ENCODE results near the gene PPIL1. TPM values are rescaled to one million over a fixed set of nuclear protein-coding genes. Genes with fewer than 3 reads are reported as not detected.
A peak's percentile ranks its signal among the peaks of the same experiment; 100 is the strongest.

The PPIL1 gene
- total and polyA plus RNA-seq, 2 of the 4 experiments (the other 2 are of a cell fraction): 28.4 to 58.4 TPM

GRCh38 chr6:36862164-36862847 lies 12.3 kb downstream of the PPIL1 start:
- 100% methylated on average over 3 of the region's 8 CpGs; no CpG with 5 or more reads in 1 of the 2 experiments for WGBS, 2 experiments (ENCODE audit: extremely low coverage in 2 of 2, insufficient read length in 1 of 2)
- ATAC-seq (ENCODE audit: low read depth) (no peak), DNase-seq (no peak)
- ChIA-PET POLR2A (ENCODE audit: unreplicated experiment) (no interaction called here), CTCF (no interaction called here)
- Histone ChIP-seq H2BK15ac (ENCODE audit: low read depth, low read length) (no peak overlapping the region), H3K27me3 (ENCODE audit: control insufficient read depth, insufficient read depth, low read length) (no peaks in the 10 kb centered on the region), H2AK9ac (replicated peaks; ENCODE audit: low read depth, low read length, poor library complexity) (no peak overlapping the region), H4K8ac (ENCODE audit: low read depth in 2 of 2, low read length in 2 of 2) (no peak overlapping the region), H3K4me3 (ENCODE audit: insufficient read depth, low read depth, low read length) (no peak overlapping the region), H3K4ac (ENCODE audit: low read depth, low read length) (no peak overlapping the region), H3K79me1 (ENCODE audit: low read depth in 1 of 2, low read length in 2 of 2) (peaks cover 35 to 79% of the 10 kb centered on the region in 2 experiments), H3K4me1 (ENCODE audit: control insufficient read depth, insufficient read depth, low read length) (peaks cover 5% of the 10 kb centered on the region), H2BK5ac (ENCODE audit: low read depth, low read length, poor library complexity, severe bottlenecking) (no peak overlapping the region), H3K4me2 (ENCODE audit: low read depth, low read length) (no peak overlapping the region), H2BK120ac (ENCODE audit: low read depth, low read length) (no peak overlapping the region), H3K9me1 (ENCODE audit: insufficient read depth, low read length) (peaks cover 25% of the 10 kb centered on the region), H2AK5ac (ENCODE audit: low read depth, low read length) (no peak overlapping the region), H3K36me3 (ENCODE audit: control insufficient read depth, insufficient read depth, low read length) (peaks cover 6% of the 10 kb centered on the region; the same call in 1 of the 2 replicates), H4K20me1 (ENCODE audit: insufficient read depth, low read length) (peaks cover 3% of the 10 kb centered on the region; the same call in 1 of the 2 replicates), H2BK20ac (ENCODE audit: low read depth, low read length) (no peak overlapping the region), H3K27ac (ENCODE audit: insufficient read depth, low read length) (no peak overlapping the region), H3K23ac (ENCODE audit: low read depth, low read length) (no peak overlapping the region), H4K5ac (ENCODE audit: low read depth, low read length) (no peak overlapping the region), H3K56ac (ENCODE audit: extremely low read depth, insufficient read depth, low read length) (no peak overlapping the region), H3K9me3 (ENCODE audit: control insufficient read depth, insufficient read depth, low read length) (no peaks in the 10 kb centered on the region), H2AFZ (replicated peaks; ENCODE audit: low read length, poor library complexity) (no peak overlapping the region), H3K9ac (ENCODE audit: low read depth, low read length) (no peak overlapping the region), H3K14ac (replicated peaks; ENCODE audit: low read depth, low read length) (0 out of 2 replicates have a peak overlapping the region, but pooled peaks have one; percentile 65), H4K91ac (ENCODE audit: insufficient read depth, low read depth, low read length) (no peak overlapping the region), H3K18ac (ENCODE audit: low read depth, low read length) (no peak overlapping the region)
- intact Hi-C loops (cut with micrococcal nuclease): no loop called here
- TF ChIP-seq RFX5 (IDR thresholded peaks at IDR 0.05; ENCODE audit: low read depth, low read length) (no peak), NFE2L2 (IDR thresholded peaks at IDR 0.05; ENCODE audit: low read depth, low read length) (no peak), MAFK (IDR thresholded peaks at IDR 0.05; ENCODE audit: low read depth, low read length) (no peak), USF2 (IDR thresholded peaks at IDR 0.05; ENCODE audit: low read depth, low read length) (no peak), CEBPB (IDR thresholded peaks at IDR 0.05; ENCODE audit: low read depth, low read length) (no peak), ELK1 (IDR thresholded peaks at IDR 0.05; ENCODE audit: borderline replicate concordance, low read depth, low read length) (no peak), RAD21 (IDR thresholded peaks at IDR 0.05; ENCODE audit: low read length) (no peak), BHLHE40 (IDR thresholded peaks at IDR 0.05; ENCODE audit: low read depth, low read length) (no peak), RCOR1 (IDR thresholded peaks at IDR 0.05; ENCODE audit: insufficient replicate concordance, low read length) (no peak), FOS (IDR thresholded peaks at IDR 0.05; ENCODE audit: low read depth, low read length) (no peak), CTCF (conservative IDR thresholded peaks at IDR 0.05; ENCODE audit: low read depth, low read length) (no peak), MAZ (IDR thresholded peaks at IDR 0.05; ENCODE audit: borderline replicate concordance, low read depth, low read length) (no peak), POLR2A (IDR thresholded peaks at IDR 0.05; ENCODE audit: low read depth, low read length) (no peak), MXI1 (IDR thresholded peaks at IDR 0.05; ENCODE audit: borderline replicate concordance, low read depth, low read length) (no peak), SMC3 (IDR thresholded peaks at IDR 0.05; ENCODE audit: low read depth, low read length) (no peak)
- in situ Hi-C loops (cut with MboI; ENCODE audit: low sequenced_read_pairs): no loop called here
- dilution Hi-C loops (cut with HindIII; ENCODE audit: low sequenced_read_pairs, unreplicated experiment): no loop called here
- no TSS peak for BruUV-seq (replicated peaks)

All from IMR-90 (cell line).